GM18508 (cell line): ENCODE measurements around the gene KCNJ14.

Experiments
- ATAC-seq: cut with Tn5 transposase; IDR thresholded peaks from one replicate; pipeline ENCODE4 v1.9.1; 2021; ENCODE audit warnings: moderate number of reproducible peaks; ENCODE audit not compliant: insufficient read depth, unreplicated experiment

Gene KCNJ14

DNA sequence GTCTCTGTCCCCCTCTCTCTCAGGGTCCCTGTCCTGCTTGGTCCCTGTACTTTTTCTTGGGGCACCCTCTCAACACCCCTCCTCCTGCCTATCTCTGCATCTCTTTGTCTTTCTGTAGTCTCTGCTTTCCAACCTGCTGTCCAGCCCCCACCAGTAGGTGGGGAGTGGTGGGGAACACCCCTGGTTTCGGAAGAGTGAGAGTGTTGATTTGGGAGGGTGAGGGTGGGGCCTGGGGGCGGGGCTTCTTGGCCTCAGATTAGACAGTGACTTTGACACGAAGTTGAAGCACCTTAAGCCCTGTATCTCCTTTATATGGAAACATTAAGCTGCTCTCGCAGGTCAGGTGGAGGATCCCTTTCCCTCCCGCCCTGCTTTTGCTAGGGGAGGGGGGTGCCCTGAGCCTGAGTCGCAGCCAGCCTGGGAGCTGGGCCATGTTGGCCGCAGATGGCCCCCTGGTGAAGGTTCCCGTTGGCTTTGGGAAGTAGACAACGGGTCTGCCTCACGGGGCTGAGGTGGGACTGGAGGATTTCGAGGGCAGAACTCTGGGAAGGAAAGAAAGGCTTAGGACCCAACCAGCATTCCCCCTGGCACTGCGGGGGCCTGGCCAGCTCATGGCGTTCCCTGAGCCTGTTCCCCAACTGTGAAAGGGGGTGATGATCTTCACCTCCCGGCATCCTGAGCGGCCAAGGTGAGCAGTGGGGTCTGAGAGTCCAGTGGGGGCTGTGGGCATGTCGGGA, at the start of gene KCNJ14:
TSS of gene KCNJ14 (plus strand) at position 404 of the 737 bp plus-strand sequence. CDS start 6,151 bp downstream, outside the sequence.
- no peak for ATAC-seq

DNA sequence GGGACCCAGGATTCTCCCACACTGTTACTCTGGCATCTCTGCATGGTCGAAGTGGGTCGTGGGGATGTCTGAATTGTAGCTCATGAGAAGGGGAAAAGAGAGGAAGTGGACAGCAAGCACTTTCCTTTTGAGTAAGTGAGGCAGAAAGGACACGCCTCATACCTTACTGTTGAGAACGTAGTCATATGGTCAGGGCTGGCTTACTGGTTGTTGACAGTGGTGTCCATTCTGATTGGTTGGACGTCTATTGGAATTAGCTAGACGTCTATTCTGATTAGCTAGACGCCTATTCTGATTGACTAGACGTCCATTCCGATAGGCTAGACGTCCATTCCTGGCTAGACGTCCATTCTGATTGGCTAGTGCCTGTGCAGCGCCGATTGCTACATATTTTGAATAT, 49.5 kb upstream of the KCNJ14 start:
- no peak for ATAC-seq

DNA sequence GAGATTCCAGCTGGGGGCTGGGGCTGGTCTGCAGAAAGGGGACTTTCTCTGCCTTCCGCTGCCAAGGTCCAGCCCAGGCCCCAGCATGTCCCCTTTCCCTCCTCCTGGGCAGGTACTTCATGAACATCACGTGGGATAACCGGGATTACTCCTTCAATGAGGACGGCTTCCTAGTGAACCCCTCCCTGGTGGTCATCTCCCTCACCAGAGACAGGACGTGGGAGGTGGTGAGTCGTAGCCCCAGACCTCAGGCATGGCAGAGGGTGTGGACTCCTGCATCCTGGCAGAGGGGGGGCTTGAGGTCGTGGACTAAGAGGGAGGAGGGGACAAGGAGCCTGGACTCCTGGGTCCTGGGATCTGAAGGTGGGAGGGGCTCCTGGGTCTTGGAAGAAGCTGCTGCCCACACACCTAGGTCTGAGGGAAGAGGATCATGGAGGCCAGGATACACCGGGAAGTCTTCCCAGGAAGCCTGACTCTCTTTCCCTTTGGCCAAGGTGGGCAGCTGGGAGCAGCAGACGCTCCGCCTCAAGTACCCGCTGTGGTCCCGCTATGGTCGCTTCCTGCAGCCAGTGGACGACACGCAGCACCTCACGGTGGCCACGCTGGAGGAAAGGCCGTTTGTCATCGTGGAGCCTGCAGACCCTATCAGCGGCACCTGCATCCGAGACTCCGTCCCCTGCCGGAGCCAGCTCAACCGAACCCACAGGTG, 41.3 kb upstream of the KCNJ14 start:
- ATAC-seq, result no peak

DNA sequence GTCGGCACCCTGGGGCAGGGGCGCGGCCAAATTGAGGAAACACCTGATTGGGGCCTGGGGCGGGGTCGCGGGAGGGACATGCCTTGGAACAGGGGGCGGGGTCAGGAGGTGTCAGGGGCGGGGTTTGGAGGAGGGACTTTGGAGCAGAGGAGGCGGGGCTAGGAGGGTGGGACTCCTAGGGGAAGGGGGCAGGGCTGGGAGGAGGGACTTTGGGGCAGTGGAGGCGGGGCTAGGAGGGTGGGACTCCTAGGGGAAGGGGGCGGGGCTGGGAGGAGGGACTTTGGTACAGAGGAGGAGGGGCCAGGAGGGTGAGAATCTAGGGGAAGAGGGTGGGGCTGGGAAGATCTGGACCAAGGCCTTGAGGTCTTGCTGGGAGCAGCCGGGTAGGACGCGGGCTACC, 40.0 kb upstream of the KCNJ14 start:
- ATAC-seq, result no peak

DNA sequence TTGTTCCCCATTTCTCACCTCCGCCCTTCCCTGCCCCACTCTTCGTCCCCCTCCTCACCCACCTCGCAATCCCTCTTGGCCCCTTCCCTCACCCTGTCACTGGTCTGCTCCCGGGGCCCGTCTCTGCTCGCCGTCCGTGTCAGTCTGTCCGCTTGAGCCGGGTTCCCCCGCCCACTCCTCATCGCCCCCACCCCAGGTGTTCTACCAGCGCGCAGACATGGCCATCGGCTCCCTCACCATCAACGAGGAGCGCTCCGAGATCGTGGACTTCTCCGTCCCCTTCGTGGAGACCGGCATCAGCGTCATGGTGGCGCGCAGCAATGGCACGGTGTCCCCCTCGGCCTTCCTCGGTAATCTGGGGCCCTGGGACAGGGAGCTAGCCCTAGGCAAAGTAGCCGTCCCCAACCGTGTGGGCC, 39.6 kb upstream of the KCNJ14 start:
- no peak for ATAC-seq

DNA sequence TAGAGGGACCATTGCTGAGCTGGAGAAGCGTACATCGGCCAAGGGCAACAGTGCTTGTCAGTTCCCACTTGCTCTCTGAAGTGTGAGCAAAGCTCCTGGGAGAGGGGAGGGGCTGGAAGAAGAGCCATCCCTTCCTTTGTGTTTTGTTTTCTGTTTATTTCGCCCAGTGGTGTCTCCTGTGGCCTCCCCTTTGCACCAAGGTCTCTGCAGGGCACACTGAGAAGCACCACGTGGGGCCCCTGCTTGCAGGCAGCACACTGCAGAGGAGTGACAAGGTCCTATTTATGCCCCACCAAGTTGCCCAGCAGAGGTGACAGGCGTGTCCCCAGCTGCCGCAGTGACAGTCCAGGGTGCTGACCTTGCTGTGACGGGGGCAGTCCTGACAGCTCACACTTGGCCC, 38.0 kb upstream of the KCNJ14 start:
- ATAC-seq, result no peak

DNA sequence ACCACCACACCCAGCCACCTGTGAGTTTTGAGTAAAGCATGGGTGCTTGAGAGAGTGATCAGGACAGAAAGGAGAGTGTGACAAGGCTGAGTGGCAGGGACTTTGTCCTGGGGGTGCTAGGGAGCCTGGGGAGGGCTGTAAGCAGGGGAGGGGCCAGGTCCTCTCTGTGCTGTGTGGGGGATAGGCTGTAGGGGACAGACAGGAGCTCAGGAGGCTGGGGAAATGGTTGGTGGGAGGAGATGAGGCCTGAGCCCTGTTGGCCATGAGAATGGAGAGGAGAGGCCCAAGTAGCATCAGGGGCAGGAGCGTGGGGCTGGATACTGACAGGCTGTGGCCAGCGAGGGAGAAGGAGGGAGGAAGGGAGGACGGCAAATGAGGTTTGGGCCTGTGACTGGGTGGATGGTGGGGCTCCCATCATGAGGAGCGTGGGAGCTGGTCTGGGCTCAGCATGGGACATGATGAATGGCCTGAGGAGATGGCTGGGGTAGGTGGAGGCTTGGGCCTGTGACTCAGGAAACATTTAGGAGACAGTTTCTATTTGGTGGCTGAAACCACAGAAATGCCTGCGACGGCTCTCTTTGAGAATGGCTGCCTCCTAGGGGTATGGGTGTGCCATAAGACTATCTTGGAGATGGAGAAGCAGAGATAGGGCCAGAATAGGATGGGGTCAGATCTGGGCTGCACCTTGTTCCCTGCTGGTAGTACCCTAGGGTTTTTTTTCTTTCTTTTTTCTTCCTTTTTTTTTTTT, 36.9 kb upstream of the KCNJ14 start:
- no peak for ATAC-seq

DNA sequence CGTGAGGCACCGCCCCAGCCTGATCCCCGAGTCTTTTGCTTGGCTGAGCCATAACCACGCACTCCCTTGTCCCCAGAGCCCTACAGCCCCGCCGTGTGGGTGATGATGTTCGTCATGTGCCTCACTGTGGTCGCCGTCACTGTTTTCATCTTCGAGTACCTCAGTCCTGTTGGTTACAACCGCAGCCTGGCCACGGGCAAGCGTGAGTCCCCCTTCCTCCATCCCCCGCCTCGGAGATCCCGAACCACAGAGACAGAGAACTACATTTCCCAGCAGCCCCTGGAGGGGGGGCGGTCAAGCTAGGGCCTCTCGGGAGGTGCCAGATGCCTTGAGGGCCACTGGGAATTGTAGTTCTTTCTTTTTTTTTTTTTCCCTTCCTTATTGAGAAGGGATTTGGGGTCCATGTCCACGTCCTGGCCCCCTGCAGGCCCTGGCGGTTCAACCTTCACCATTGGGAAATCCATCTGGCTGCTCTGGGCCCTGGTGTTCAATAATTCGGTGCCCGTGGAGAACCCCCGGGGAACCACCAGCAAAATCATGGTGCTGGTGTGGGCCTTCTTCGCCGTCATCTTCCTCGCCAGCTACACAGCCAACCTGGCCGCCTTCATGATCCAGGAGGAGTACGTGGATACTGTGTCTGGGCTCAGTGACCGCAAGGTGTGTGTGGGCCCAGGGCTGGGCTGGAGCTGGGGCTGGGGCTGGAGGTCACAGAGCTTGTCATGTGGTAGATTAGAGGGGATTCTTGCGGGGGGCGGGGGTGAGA, 36.0 kb upstream of the KCNJ14 start:
- ATAC-seq, result no peak

DNA sequence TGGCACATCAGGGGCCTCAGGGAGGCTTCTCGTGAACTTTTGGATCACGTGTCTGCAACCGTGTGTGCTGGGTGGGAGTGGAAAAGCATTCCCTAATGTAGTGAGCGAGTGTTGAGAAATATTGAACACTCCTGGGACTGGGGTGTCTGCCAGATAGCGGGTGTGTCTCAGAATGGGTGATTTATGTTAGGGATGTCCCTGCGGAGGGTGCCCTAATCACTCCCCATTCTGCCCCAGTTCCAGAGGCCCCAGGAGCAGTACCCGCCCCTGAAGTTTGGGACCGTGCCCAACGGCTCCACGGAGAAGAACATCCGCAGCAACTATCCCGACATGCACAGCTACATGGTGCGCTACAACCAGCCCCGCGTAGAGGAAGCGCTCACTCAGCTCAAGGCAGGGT, 33.8 kb upstream of the KCNJ14 start:
- ATAC-seq, result no peak

DNA sequence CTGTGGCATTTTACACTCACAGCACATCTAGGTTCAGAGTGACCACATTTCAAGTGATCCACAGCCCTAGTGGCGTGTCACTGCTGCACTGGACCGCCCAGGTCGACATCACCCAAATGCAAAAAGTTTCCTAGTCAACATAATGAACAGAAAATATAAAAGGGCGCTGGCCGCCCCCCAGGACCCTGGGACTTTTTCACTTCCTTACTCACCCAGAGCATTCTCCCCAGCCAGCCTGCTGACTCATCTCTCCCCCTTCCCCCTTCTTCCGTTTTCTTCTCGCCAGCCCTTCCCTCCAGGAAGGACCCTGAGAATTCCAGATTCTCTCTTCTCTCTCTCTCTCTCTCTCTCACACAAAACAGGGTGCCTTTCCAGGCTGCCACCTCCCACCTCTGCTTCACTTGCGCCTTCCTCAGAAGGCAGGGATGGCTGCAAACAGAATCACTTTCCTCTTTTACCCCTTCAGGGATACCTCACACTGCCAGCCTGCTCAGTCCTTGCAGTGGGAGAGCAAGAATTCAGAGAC, 30.6 kb upstream of the KCNJ14 start:
- no peak for ATAC-seq

DNA sequence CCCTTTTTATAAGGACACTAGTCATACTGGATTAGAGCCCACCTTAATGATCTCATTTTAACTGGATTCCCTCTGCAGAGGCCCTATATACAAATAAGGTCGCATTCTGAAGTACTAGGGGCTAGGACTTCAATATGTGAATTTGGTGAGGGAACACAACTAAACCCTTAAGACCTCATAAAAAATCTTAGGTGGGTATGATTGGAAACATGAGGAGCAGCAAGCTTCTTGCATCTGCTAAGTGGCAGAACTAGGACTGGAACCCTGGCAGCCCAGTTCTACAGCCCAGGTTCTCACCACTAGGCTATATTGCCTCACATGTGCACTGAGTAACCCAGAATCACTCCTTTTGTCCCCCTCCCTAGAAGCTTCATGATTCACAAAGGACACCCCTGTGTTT, 26.7 kb upstream of the KCNJ14 start:
- no peak for ATAC-seq

DNA sequence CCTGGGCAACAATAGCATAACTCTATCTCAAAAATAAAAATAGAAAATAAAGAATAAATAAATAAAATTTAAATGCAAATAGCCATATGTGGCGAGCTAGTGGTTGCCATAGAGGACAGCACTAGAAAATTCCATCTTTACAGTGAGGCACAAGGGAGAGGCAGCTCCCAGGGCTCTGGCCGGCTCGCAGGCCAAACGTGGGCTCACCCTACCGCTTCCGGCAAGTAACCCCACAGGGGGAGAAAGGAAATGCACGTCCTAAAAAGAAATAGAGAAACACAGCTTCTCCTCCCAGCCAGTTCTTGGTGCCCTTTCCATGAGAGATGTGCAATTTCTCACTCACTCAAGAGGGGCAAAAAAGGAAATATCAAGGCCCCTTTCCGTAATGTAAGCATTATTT, 22.0 kb upstream of the KCNJ14 start:
- ATAC-seq, result no peak

DNA sequence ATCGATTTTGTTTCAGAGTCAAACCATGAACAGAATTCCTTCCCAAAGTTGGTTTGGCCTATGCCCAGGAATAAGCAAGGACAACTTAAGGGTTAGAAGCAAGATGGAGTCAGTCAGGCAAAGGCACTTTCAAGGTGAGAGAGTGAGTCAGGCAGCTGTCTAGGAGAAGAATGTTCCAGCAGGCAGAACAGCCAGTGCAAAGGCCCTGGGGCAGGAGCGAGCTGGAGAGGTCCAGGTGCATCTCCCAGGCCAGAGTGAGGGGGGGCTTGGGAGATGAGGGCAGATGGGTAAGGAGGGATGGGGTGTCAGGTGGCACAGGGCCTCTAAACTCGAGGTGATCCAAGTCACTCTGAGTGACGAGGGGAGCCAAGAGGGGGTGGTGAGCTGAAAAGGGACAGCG, 18.8 kb upstream of the KCNJ14 start:
- no peak for ATAC-seq

DNA sequence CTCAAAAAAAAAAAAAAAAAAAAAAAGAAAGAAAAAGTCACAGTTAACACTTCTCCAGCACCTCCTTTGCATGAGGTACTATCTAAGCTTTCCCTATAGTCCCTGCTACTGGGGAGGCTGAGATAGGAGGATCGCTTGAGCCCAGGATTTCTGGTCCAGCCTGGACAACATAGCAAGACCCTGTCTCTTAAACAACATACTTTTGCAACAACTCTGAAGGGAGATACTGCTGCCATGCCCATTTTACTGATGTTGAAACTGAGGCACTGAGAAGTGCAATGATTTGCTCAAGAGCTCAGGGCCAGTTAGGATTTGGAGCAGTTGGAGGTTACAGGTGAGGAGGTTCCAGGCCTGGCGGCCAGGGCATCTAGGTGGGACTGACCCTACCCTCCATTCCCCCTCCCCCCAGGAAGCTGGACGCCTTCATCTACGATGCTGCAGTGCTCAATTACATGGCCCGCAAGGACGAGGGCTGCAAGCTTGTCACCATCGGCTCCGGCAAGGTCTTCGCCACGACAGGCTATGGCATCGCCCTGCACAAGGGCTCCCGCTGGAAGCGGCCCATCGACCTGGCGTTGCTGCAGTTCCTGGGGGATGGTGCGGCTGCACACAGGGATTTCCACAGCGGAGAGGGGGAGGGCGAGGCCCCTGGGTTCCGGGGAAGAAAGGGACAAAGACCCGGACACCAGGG, 13.9 kb upstream of the KCNJ14 start:
- ATAC-seq, result no peak

DNA sequence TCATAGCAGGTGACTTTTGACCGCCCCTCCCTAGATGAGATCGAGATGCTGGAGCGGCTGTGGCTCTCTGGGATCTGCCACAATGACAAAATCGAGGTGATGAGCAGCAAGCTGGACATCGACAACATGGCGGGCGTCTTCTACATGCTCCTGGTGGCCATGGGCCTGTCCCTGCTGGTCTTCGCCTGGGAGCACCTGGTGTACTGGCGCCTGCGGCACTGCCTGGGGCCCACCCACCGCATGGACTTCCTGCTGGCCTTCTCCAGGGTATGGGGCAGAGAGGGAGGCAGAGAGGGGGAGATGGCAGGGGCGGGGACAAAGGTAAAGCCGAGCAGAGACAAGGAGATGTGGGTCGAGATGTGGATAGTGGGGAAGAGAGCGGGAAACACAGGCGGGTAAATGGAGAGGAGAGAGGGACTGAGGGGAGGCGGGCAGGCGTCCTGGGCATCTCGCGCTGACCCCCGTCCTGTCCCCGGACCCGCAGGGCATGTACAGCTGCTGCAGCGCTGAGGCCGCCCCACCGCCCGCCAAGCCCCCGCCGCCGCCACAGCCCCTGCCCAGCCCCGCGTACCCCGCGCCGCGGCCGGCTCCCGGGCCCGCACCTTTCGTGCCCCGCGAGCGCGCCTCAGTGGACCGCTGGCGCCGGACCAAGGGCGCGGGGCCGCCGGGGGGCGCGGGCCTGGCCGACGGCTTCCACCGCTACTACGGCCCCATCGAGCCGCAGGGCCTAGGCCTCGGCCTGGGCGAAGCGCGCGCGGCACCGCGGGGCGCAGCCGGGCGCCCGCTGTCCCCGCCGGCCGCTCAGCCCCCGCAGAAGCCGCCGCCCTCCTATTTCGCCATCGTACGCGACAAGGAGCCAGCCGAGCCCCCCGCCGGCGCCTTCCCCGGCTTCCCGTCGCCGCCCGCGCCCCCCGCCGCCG, 13.0 kb upstream of the KCNJ14 start:
- ATAC-seq, result no peak

DNA sequence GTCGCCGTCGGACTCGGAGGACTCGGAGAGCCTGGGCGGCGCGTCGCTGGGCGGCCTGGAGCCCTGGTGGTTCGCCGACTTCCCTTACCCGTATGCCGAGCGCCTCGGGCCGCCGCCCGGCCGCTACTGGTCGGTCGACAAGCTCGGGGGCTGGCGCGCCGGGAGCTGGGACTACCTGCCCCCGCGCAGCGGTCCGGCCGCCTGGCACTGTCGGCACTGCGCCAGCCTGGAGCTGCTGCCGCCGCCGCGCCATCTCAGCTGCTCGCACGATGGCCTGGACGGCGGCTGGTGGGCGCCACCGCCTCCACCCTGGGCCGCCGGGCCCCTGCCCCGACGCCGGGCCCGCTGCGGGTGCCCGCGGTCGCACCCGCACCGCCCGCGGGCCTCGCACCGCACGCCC, 12.1 kb upstream of the KCNJ14 start:
- ATAC-seq, result no peak

DNA sequence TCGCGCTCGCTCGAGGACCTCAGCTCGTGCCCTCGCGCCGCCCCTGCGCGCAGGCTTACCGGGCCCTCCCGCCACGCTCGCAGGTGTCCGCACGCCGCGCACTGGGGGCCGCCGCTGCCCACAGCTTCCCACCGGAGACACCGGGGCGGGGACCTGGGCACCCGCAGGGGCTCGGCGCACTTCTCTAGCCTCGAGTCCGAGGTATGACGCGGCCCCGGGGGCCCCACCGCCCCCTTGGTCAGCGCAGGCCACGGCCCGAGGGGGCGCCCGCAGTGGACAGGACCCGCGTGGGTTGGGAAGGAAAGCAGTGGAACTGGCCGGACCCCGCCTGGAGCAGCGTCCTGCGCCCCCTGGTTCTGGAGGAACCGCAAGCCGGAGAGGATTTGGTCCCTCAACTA, 11.6 kb upstream of the KCNJ14 start:
- no peak for ATAC-seq

DNA sequence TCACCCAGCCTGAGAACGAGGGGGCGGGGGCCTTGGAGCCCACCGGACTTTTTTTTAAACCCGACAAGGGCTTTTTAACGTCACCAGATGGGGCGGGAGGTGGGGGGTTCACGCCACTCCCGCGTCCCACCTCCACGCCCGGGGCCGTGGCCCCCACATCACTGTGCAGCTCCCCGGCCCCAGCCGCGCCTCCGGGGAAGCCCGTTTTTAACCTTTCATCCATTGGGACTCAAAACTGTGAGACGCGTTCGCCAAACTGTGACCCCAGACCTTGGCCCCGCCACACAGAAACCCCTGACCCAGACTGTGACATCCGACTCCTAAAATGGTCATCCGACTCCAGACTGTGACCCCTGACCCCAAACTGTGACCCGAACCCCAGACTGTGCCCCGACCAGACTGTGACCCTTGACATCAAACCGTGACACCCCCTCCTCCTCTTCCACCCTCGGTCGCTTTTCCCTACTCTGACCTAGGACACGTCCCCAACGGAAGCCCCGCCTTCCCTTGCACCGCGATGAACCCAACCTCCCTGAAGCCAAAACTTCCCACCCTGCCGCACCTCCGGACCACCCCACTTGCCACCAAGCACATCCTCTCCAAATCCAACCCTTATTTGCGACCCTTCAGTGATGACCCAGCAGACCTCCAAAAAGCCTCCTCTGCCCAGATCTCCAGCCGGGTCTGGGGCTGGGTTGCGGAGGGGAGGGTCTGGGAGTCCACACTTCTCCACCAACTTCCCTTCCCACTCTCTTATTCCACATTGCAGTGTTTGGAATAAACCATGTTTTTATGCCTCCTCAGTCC, 11.0 kb upstream of the KCNJ14 start:
- no peak for ATAC-seq
